Measurements from ENCODE around the gene HCFC1.

The HCFC1 gene

DNA sequence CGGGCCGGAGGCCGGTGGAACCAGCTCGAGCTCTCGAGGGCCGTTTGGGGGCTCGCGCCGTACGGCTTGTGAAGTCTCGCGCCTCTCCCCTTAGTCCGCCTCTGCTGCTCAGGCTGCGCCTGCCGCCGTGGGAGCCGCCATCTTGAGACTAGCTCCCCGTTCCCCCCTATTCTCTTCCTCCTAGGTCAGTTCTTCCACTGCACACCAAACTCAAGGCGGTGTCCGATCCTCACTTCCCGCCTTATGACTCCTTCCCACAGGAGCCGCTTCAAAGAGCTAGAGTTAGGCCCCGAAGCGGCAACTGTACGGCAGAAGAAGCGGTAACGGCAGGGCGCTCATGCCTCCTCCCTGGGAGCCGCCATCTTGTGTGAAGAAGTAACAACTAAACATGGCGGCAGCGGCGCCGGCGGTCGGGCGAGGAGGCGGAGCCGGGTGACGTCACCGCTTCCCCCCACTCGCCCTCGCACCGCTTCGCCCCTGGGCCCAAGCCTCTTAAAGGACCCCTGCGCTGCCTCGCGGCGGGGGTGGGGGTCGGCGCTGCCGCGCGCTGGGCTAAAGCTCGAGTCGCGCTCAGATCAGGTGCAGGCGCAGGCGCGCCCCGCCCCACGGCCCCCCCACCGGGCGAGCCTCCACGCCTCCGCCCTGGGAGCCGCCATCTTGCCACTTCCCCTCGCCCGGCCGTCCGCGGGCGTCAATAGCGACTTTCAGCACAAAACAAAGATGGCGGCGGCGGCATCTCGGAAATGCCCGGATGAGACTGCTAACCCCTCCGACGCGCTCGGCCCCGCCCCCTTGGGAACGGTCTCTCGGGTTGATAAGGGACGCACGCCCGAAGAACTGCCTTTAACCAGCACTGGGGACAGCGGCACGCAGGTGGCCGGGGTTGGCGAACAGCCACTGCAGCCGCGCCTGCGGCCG lies at the start of gene HCFC1:
TSS of gene HCFC1 (minus strand) at position 369 of the 918 bp plus-strand sequence. CDS start 978 bp downstream, outside the sequence.
- peak; percentile 83 for DNase-seq (ENCODE audit: extremely low spot score)
- CTCF ChIA-PET, result interaction anchor here (1.6 to 6.2 kb wide), 2 partner anchors 25 to 41 kb away, joined by 4 to 36 read pairs; no protein-coding TSS in a partner anchor
- POLR2A ChIA-PET, result interaction anchor here (0.5 to 3.3 kb wide), 26 partner anchors 9 to 536 kb away, joined by 3 to 15 read pairs (median 4); partner anchors contain the start of genes MECP2, NAA10 and RENBP
- TF ChIP-seq ELF4 (IDR thresholded peaks at IDR 0.05) (peak; percentile 4), NFRKB (IDR thresholded peaks at IDR 0.05) (peak; percentile 78), SUZ12 (IDR thresholded peaks at IDR 0.05) (no peak), L3MBTL2 (conservative IDR thresholded peaks at IDR 0.05) (0 out of 2 replicates have a peak, but pooled peaks have one; percentile 15)

DNA sequence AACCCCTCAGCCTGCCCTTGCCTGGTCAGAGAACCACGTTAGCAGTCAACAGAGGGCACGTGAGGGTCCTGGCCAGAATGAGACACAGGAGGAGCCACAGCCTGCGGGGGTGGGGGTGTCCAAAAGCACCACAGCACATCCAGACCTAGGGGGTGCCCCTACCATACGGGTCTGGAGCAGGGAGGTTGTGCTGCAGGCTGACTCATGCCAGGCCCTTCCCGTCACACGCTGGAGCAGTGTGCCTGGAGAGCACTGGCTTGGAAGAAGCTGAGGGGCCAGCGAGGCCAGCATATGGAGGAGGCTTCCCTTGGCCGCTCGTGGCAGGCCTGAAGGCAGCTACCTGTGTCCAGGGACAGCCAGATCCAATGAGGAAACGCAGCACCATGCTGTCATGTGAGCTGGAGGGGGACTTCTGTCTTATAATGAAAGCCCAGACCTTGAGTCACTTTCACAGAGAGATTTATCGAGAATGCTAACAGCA lies 49.6 kb upstream of the HCFC1 start:
- TF ChIP-seq LEF1 (IDR thresholded peaks at IDR 0.05; ENCODE audit: borderline replicate concordance) (no peak), SUZ12 (IDR thresholded peaks at IDR 0.05) (no peak), SP1 (IDR thresholded peaks at IDR 0.05) (no peak), ELF4 (IDR thresholded peaks at IDR 0.05) (no peak), FOXA1 (IDR thresholded peaks at IDR 0.05) (no peak), CTBP1 (IDR thresholded peaks at IDR 0.05; ENCODE audit: borderline replicate concordance) (no peak), L3MBTL2 (conservative IDR thresholded peaks at IDR 0.05) (no peak), ARNT (IDR thresholded peaks at IDR 0.05) (no peak), NFRKB (IDR thresholded peaks at IDR 0.05) (no peak), BHLHE40 (IDR thresholded peaks at IDR 0.05; ENCODE audit: borderline replicate concordance) (no peak), HDGF (IDR thresholded peaks at IDR 0.05; ENCODE audit: borderline replicate concordance) (no peak), ZNF384 (IDR thresholded peaks at IDR 0.05) (no peak), TARDBP (IDR thresholded peaks at IDR 0.05) (no peak), FOXK2 (IDR thresholded peaks at IDR 0.05) (no peak), FOXM1 (IDR thresholded peaks at IDR 0.05; ENCODE audit: borderline replicate concordance) (no peak)
- TF ChIP-seq, protein P1, sequence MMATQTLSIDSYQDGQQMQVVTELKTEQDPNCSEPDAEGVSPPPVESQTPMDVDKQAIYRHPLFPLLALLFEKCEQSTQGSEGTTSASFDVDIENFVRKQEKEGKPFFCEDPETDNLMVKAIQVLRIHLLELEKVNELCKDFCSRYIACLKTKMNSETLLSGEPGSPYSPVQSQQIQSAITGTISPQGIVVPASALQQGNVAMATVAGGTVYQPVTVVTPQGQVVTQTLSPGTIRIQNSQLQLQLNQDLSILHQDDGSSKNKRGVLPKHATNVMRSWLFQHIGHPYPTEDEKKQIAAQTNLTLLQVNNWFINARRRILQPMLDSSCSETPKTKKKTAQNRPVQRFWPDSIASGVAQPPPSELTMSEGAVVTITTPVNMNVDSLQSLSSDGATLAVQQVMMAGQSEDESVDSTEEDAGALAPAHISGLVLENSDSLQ (IDR thresholded peaks at IDR 0.05), result no peak
- POLR2A ChIA-PET, result interaction anchor here (1.0 to 1.9 kb wide), 3 partner anchors 9 to 350 kb away, joined by 3 to 4 read pairs (median 3); no protein-coding TSS in a partner anchor
- DNase-seq (ENCODE audit: extremely low spot score), result no peak
- CTCF ChIA-PET, result interaction anchor here (0.6 kb wide), 1 partner anchor 305 kb away, joined by 3 read pairs; no protein-coding TSS in a partner anchor

- TF ChIP-seq SUZ12 (IDR thresholded peaks at IDR 0.05) (no peak), CTBP1 (IDR thresholded peaks at IDR 0.05; ENCODE audit: borderline replicate concordance) (no peak), HDGF (IDR thresholded peaks at IDR 0.05; ENCODE audit: borderline replicate concordance) (no peak), SP1 (IDR thresholded peaks at IDR 0.05) (no peak), FOXA1 (IDR thresholded peaks at IDR 0.05) (no peak), ZNF384 (IDR thresholded peaks at IDR 0.05) (no peak), ARNT (IDR thresholded peaks at IDR 0.05) (no peak), BHLHE40 (IDR thresholded peaks at IDR 0.05; ENCODE audit: borderline replicate concordance) (no peak)
- DNase-seq (ENCODE audit: extremely low spot score), result no peak
- CTCF ChIA-PET, result interaction anchor here (0.7 kb wide), 1 partner anchor 288 kb away, joined by 3 read pairs; no protein-coding TSS in a partner anchor
- POLR2A ChIA-PET, result interaction anchor here (0.7 to 1.9 kb wide), 7 partner anchors 8 to 350 kb away, joined by 3 to 4 read pairs (median 3); no protein-coding TSS in a partner anchor
Observed at GRCh38 chrX:154020536-154021115, 49.0 kb upstream of the HCFC1 start.

- CTCF ChIA-PET, result interaction anchor here (0.7 kb wide), 1 partner anchor 288 kb away, joined by 3 read pairs; no protein-coding TSS in a partner anchor
- POLR2A ChIA-PET, result interaction anchor here (0.7 to 1.9 kb wide), 7 partner anchors 8 to 351 kb away, joined by 3 to 4 read pairs (median 3); no protein-coding TSS in a partner anchor
- peak; percentile 76 for DNase-seq (ENCODE audit: extremely low spot score)
- TF ChIP-seq FOXA1 (IDR thresholded peaks at IDR 0.05) (no peak), BHLHE40 (IDR thresholded peaks at IDR 0.05; ENCODE audit: borderline replicate concordance) (no peak), SP1 (IDR thresholded peaks at IDR 0.05) (no peak), FOXK2 (IDR thresholded peaks at IDR 0.05) (no peak), TARDBP (IDR thresholded peaks at IDR 0.05) (no peak), CTBP1 (IDR thresholded peaks at IDR 0.05; ENCODE audit: borderline replicate concordance) (no peak), SUZ12 (IDR thresholded peaks at IDR 0.05) (no peak), FOXM1 (IDR thresholded peaks at IDR 0.05; ENCODE audit: borderline replicate concordance) (peak; percentile 59), ZNF384 (IDR thresholded peaks at IDR 0.05) (no peak), HDGF (IDR thresholded peaks at IDR 0.05; ENCODE audit: borderline replicate concordance) (0 out of 2 replicates have a peak, but pooled peaks have one; percentile 68), L3MBTL2 (conservative IDR thresholded peaks at IDR 0.05) (no peak)
- TF ChIP-seq, protein P1 (IDR thresholded peaks at IDR 0.05), result no peak
Observed at GRCh38 chrX:154019633-154020528, 48.3 kb upstream of the HCFC1 start, which contains the start of gene IRAK1. Gene IRAK1 (minus strand): TSS chrX:154019902. CDS start chrX:154019812, 90 bp downstream.

- DNase-seq (ENCODE audit: extremely low spot score), result peak; percentile 33
- POLR2A ChIA-PET, result interaction anchor here (0.6 to 2.2 kb wide), 7 partner anchors 16 to 77 kb away, joined by 3 to 9 read pairs (median 4); partner anchors contain the start of genes HCFC1 and TMEM187
- CTCF ChIA-PET, result no interaction called here
- TF ChIP-seq NFRKB (IDR thresholded peaks at IDR 0.05) (no peak), FOXA1 (IDR thresholded peaks at IDR 0.05) (no peak), ZNF384 (IDR thresholded peaks at IDR 0.05) (no peak), BHLHE40 (IDR thresholded peaks at IDR 0.05; ENCODE audit: borderline replicate concordance) (no peak), FOXK2 (IDR thresholded peaks at IDR 0.05) (no peak), SP1 (IDR thresholded peaks at IDR 0.05) (no peak), SUZ12 (IDR thresholded peaks at IDR 0.05) (no peak), HDGF (IDR thresholded peaks at IDR 0.05; ENCODE audit: borderline replicate concordance) (no peak), L3MBTL2 (conservative IDR thresholded peaks at IDR 0.05) (peak; percentile 36; the same call in 1 of the 2 replicates)
Observed at GRCh38 chrX:154019061-154019621, 47.5 kb upstream of the HCFC1 start.
